HepG2 (cell line): Measurements from ENCODE around the gene CCDC3. TPM values are rescaled to one million over a fixed set of nuclear protein-coding genes. Genes with fewer than 3 reads are reported as not detected.

ENCODE experiments used
- ATAC-seq: fragments of 200-7000 bp; cut with Tn5 transposase; 3 replicates; pipeline ENCODE4 v1.9.1; 2020; ENCODE audit warnings: mild to moderate bottlenecking, moderate library complexity
- Bru-seq: library from RNA; stranded (reverse); fragments of 400-500 nt; gene quantifications from one replicate; lab custom pipeline; 2021; lab: Mats Ljungman, UMichigan
- BruChase-seq, 2 experiments: library from RNA; stranded (reverse); fragments of 400-500 nt; gene quantifications; one replicate each; lab custom pipeline; 2021; lab: Mats Ljungman, UMichigan
- BruUV-seq: library from RNA; stranded (reverse); fragments of 400-500 nt; replicated peaks from 2 replicates; lab custom pipeline; 2021; lab: Mats Ljungman, UMichigan
- CTCF ChIA-PET: fragments of 300-600 bp; formaldehyde crosslinking; extraction: SDS; loops from one replicate; lab custom pipeline; 2021; ENCODE audit warnings: low total read pairs, inconsistent platforms, low intra/inter-chr PET ratio; lab: Yijun Ruan, JAX
- POLR2A ChIA-PET: fragments of 350-600 bp; sonication (Branson Sonifier 250); formaldehyde crosslinking; loops from one replicate; lab custom pipeline; 2020; ENCODE audit warnings: antibody characterized with exemption, inconsistent platforms; lab: Yijun Ruan, JAX
- DNase-seq: peaks from one replicate; pipeline ENCODE4 v3.0.0-alpha.2; 2015; ENCODE audit warnings: low spot score
- FAIRE-seq: peaks from 3 replicates; lab custom pipeline; 2011; peaks lifted over from hg19 to GRCh38; lab: Jason Lieb, UNC
- H2AFZ ChIP-seq: one replicate; pipeline ENCODE4 v1.6.1; 2011; ENCODE audit warnings: low read length, inconsistent platforms
- H3K27ac ChIP-seq: fragments of 300-600 bp; 3 replicates; pipeline ENCODE4 v1.8.0; 2011; ENCODE audit warnings: mixed run types, mild to moderate bottlenecking, mixed read lengths, low read length, inconsistent platforms; ENCODE audit not compliant: insufficient read depth; ENCODE audit errors: extremely low read length
- H3K27me3 ChIP-seq, 2 experiments: fragments of 200-600 bp in 1 of 2; 2 replicates in 1 of 2; 3 replicates in 1 of 2; pipeline versions ENCODE4 v1.6.0 to v1.8.0; 2011; ENCODE audit warnings: low read length in 2 of 2, mild to moderate bottlenecking in 2 of 2, moderate library complexity in 2 of 2, inconsistent platforms in 1 of 2; ENCODE audit not compliant: insufficient read depth in 2 of 2, control insufficient read depth in 1 of 2
- H3K36me3 ChIP-seq, 2 experiments: fragments of 200-600 bp in 1 of 2; replicated peaks in 1 of 2; 2 replicates in 1 of 2; 3 replicates in 1 of 2; pipeline versions ENCODE4 v1.5.1 to v1.8.0; 2011; ENCODE audit warnings: low read length in 2 of 2, inconsistent platforms in 1 of 2; ENCODE audit not compliant: insufficient read depth in 2 of 2, control insufficient read depth in 1 of 2
- H3K4me1 ChIP-seq: 2 replicates; pipeline ENCODE4 v1.5.1; 2012; ENCODE audit warnings: low read length, inconsistent platforms; ENCODE audit not compliant: insufficient read depth
- H3K4me2 ChIP-seq: 2 replicates; pipeline ENCODE4 v1.6.0; 2011; ENCODE audit warnings: low read depth, low read length, inconsistent platforms
- H3K4me3 ChIP-seq, 3 experiments: fragments of 200-600 bp in 1 of 3; sonication (generic), shearing (Covaris generic) in 1 of 3; replicated peaks in 1 of 3; 2 replicates each; pipeline ENCODE4 v1.5.1; 2011 to 2016; ENCODE audit warnings: low read length in 3 of 3, inconsistent platforms in 2 of 3, low read depth in 2 of 3, mild to moderate bottlenecking in 2 of 3, control low read depth in 1 of 3, mixed read lengths in 1 of 3; ENCODE audit not compliant: insufficient read depth in 1 of 3
- H3K79me2 ChIP-seq: one replicate; pipeline ENCODE4 v1.6.1; 2011; ENCODE audit warnings: low read length, inconsistent platforms; ENCODE audit not compliant: insufficient read depth
- H3K9ac ChIP-seq: 2 replicates; pipeline ENCODE4 v1.6.0; 2011; ENCODE audit warnings: mild to moderate bottlenecking, low read depth, low read length, inconsistent platforms; ENCODE audit not compliant: insufficient read depth
- H3K9me3 ChIP-seq: 2 replicates; pipeline ENCODE4 v1.5.1; 2012; ENCODE audit warnings: mild to moderate bottlenecking, low read length
- H4K20me1 ChIP-seq: 2 replicates; pipeline ENCODE4 v1.6.0; 2011; ENCODE audit warnings: inconsistent platforms, mild to moderate bottlenecking, low read length, moderate library complexity; ENCODE audit not compliant: insufficient read depth
- KLF15 ChIP-seq: sonication (generic); formaldehyde crosslinking; IDR thresholded peaks from 2 replicates; pipeline ENCODE4 v1.8.1; 2023; ENCODE audit warnings: borderline replicate concordance, mild to moderate bottlenecking, inconsistent platforms, missing genetic modification reagents, mixed read lengths
- PHF20 ChIP-seq: sonication (generic); formaldehyde crosslinking; IDR thresholded peaks from 2 replicates; pipeline ENCODE4 v1.5.0; 2020; ENCODE audit warnings: mild to moderate bottlenecking, missing genetic modification reagents
- ZEB1 ChIP-seq: IDR thresholded peaks from 2 replicates; pipeline ENCODE4 v1.6.1; 2012; ENCODE audit warnings: mild to moderate bottlenecking, low read depth, inconsistent platforms; ENCODE audit not compliant: insufficient replicate concordance
- ZNF30 ChIP-seq: sonication (generic); formaldehyde crosslinking; IDR thresholded peaks from 2 replicates; pipeline ENCODE4 v1.5.0; 2020; ENCODE audit warnings: mild to moderate bottlenecking, missing genetic modification reagents
- WGBS: methylation state at CpG from one replicate; pipeline ENCODE4 v1.1.6; 2017; ENCODE audit warnings: low lambda C conversion rate; 5-methylcytosine and 5-hydroxymethylcytosine counted together
- in situ Hi-C: cut with HindIII; loops from 2 replicates; pipeline ENCODE4 v1.10.0; 2017; ENCODE audit warnings: low pct_unique_long_range_greater_than_20kb; ENCODE audit not compliant: extremely low pct_ligation_motif_present
- intact Hi-C: fragments of 100-400 bp; cut with micrococcal nuclease; formaldehyde crosslinking; loops from one replicate; pipeline ENCODE4 v1.10.0; 2022; ENCODE audit not compliant: unreplicated experiment
- long read RNA-seq, 2 experiments: library from RNA in 1 of 2; library from polyadenylated mRNA in 1 of 2; stranded (forward) in 1 of 2; unstranded in 1 of 2; transcript quantifications; one replicate each; pipeline ENCODE4 v2.0.0, GENCODE V29; 2019 to 2022
- polyA minus RNA-seq, 3 experiments: library from RNA; depleted of rRNA, polyadenylated mRNA; stranded (reverse); fragments of >200 nt; gene quantifications; 2 replicates each; pipeline ENCODE4 v1.2.3, GENCODE V29; 2011; ENCODE audit warnings: low replicate concordance in 1 of 3
- polyA plus RNA-seq, 8 experiments: library from polyadenylated mRNA; depleted of rRNA in 3 of 8; stranded (reverse) in 7 of 8; unstranded in 1 of 8; fragments of >200 nt; fragmentation: Illumina TruSeq in 4 of 8; extraction: Trizol in 4 of 8; gene quantifications; 2 replicates each; pipeline versions ENCODE4 v1.2.1 to v1.2.3, GENCODE V29; 2011 to 2016; ENCODE audit warnings: low read depth in 4 of 8, missing spikeins in 1 of 8, mixed read lengths in 1 of 8; ENCODE audit not compliant: insufficient read depth in 1 of 8
- total RNA-seq, 5 experiments: library from RNA; depleted of rRNA; stranded (reverse); fragments of >200 nt; fragmentation: Illumina TruSeq; extraction: Trizol; gene quantifications; 2 replicates each; pipeline ENCODE4 v1.2.3, GENCODE V29; 2016; ENCODE audit warnings: low read depth in 1 of 5

The CCDC3 gene
- total RNA-seq (2016; rRNA removed; fragmentation: Illumina TruSeq; extraction: Trizol) (not detected in 2 replicates), polyA plus RNA-seq (2011; rRNA removed) (0.03 TPM in 1 of 2 replicates, not detected in the other), polyA minus RNA-seq (2011; rRNA and poly(A)+ RNA removed; ENCODE audit: low replicate concordance) (0.09 TPM in 1 of 2 replicates, not detected in the other), Bru-seq, nascent RNA (percentile 6 among the genes with signal in this experiment), BruChase-seq, experiment 1, labeled RNA remaining after a 6-hour chase (percentile 3 among the genes with signal in this experiment), BruChase-seq, experiment 2, labeled RNA remaining after a 2-hour chase (percentile 5 among the genes with signal in this experiment)
- not detected in 2 replicates for total RNA-seq (2016; cell fraction: cytosol; rRNA removed; fragmentation: Illumina TruSeq; extraction: Trizol; ENCODE audit: low read depth)
- not detected in 2 replicates for total RNA-seq (2016; cell fraction: insoluble cytoplasmic fraction; rRNA removed; fragmentation: Illumina TruSeq; extraction: Trizol)
- not detected in 2 replicates for total RNA-seq (2016; cell fraction: membrane; rRNA removed; fragmentation: Illumina TruSeq; extraction: Trizol)
- total RNA-seq (2016; cell fraction: nucleus; rRNA removed; fragmentation: Illumina TruSeq; extraction: Trizol): not detected in 2 replicates
- polyA plus RNA-seq (2011; cell fraction: cytosol; rRNA removed): 0.03 TPM in 1 of 2 replicates, not detected in the other
- not detected in 2 replicates for polyA plus RNA-seq (2011; cell fraction: nucleus; rRNA removed)
- 0.04 TPM in 1 of 2 replicates, not detected in the other for polyA plus RNA-seq (2012)
- polyA plus RNA-seq (2016; cell fraction: cytosol; fragmentation: Illumina TruSeq; extraction: Trizol; ENCODE audit: low read depth): not detected in 2 replicates
- polyA plus RNA-seq (2016; cell fraction: insoluble cytoplasmic fraction; fragmentation: Illumina TruSeq; extraction: Trizol; ENCODE audit: low read depth): not detected in 2 replicates
- polyA plus RNA-seq (2016; cell fraction: membrane; fragmentation: Illumina TruSeq; extraction: Trizol; ENCODE audit: low read depth): not detected in 2 replicates
- polyA plus RNA-seq (2016; cell fraction: nucleus; fragmentation: Illumina TruSeq; extraction: Trizol; ENCODE audit: insufficient read depth, low read depth): not detected in 2 replicates
- polyA minus RNA-seq (2011; cell fraction: cytosol; rRNA and poly(A)+ RNA removed): not detected in 2 replicates
- not detected in 2 replicates for polyA minus RNA-seq (2011; cell fraction: nucleus; rRNA and poly(A)+ RNA removed)
- long read RNA-seq, experiment 1: 0 reads
- long read RNA-seq, experiment 2: 0 reads

DNA sequence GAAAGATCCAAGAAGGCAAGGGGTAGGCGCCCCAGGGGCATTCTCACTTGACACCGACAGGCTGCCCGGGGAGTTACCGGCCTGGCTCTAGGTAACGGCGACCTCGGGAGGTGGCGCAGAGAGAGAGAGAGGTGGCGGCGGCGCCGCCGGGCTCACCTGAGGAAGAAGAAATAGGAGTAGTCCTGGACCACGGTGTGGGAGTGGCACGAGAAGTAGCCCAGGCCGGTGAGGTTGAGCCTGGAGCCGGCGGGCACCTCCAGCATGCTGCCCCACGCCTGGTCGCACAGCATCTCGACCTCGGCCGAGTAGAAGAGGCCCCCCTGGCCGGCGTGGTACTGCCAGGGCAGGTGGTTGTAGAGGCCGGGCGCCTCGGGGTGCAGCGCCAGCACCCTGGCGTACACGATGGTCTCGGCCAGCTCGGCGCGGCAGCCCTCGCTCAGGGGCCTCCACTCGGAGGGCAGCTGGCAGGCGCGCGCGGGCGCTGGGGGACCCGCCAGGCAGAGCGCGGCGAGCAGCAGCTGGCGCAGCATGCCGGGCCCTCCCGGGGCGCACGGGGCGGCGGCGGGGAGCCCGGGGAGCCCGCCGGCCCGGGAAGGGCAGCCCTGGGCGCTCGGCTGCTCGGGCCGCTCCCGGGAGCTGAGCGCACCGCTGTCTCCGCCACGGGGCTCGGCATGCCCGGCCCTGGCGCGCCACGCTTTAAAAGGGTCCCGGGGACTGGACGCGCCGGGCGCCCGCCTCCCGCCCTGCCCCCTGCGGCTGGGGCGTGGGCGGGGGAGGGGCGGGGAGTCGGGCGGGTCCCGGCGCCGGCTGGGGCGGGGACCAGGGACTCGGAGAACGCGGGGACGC is at the start of gene CCDC3:
Gene CCDC3, minus strand, starts transcription at position 673 of the 846 bp plus-strand sequence. Its CDS starts 143 bp downstream, at position 530.
- no peak for TF ChIP-seq PHF20
- TF ChIP-seq ZNF30 (CRISPR knock-in tag): no peak
- no peak for TF ChIP-seq KLF15 (CRISPR knock-in tag)
- TF ChIP-seq ZEB1: no peak
- Histone ChIP-seq H3K4me2 (no peak within 1 kb of the TSS), H3K36me3 (no peaks in the 10 kb centered on the region), H3K27me3 (peaks cover 2 to 36% of the 10 kb centered on the region in 2 experiments; a peak in 4 of 5 replicates), H2AFZ (no peak within 1 kb of the TSS), H3K4me3 (no peak within 1 kb of the TSS), H3K79me2 (no peaks in the 10 kb centered on the region), H3K4me1 (no peaks in the 10 kb centered on the region), H3K27ac (no peak within 1 kb of the TSS), H3K9ac (no peak within 1 kb of the TSS), H4K20me1 (no peaks in the 10 kb centered on the region), H3K9me3 (no peaks in the 10 kb centered on the region)
- intact Hi-C loops (no loop called here), in situ Hi-C loops (no loop called here)
- 30% methylated on average over 10 of the region's 93 CpGs for WGBS
- BruUV-seq: no TSS peak
- ATAC-seq: no peak; the same call in 1 of the 3 replicates
- ChIA-PET CTCF (no interaction called here), POLR2A (no interaction called here)
- no peak for DNase-seq
- no peak for FAIRE-seq
